K562 (cell line): ENCODE results near the gene C6orf89. TPM values are rescaled to one million over a fixed set of nuclear protein-coding genes. Genes with fewer than 3 reads are reported as not detected.
A peak's percentile ranks its signal among the peaks of the same experiment; 100 is the strongest.

Experiments
- ATAC-seq: fragments of 200-7000 bp; cut with Tn5 transposase; 3 replicates; pipeline ENCODE4 v1.9.1; 2020; ENCODE audit warnings: moderate library complexity
- BruUV-seq: library from RNA; stranded (reverse); fragments of 400-500 nt; replicated peaks from 2 replicates; lab custom pipeline; 2021; lab: Mats Ljungman, UMichigan
- CTCF ChIA-PET: fragments of 300-600 bp; formaldehyde crosslinking; extraction: SDS; loops from one replicate; lab custom pipeline; 2021; ENCODE audit warnings: low intra/inter-chr PET ratio; lab: Yijun Ruan, JAX
- POLR2A ChIA-PET: fragments of 300-600, 350-650 bp; sonication (Branson Sonifier 250); formaldehyde crosslinking; extraction: SDS; loops from one replicate; lab custom pipeline; 2021; ENCODE audit warnings: antibody characterized with exemption, inconsistent platforms; lab: Yijun Ruan, JAX
- DNase-seq, 4 experiments: peaks; one replicate each; pipeline versions ENCODE4 v3.0.0 to v3.0.0-alpha.2; 2011 to 2018; ENCODE audit warnings: low spot score in 3 of 4, mixed read lengths in 3 of 4; ENCODE audit errors: extremely low read depth in 1 of 4
- FAIRE-seq: peaks from 2 replicates; lab custom pipeline; 2011; peaks lifted over from hg19 to GRCh38; lab: Jason Lieb, UNC
- H2AFZ ChIP-seq: 2 replicates; pipeline ENCODE4 v1.6.0; 2011; ENCODE audit warnings: low read depth, low read length, control low read depth, inconsistent platforms
- H3K27ac ChIP-seq: fragments of 200-600 bp; 3 replicates; pipeline ENCODE4 v1.8.0; 2011; ENCODE audit warnings: low read depth, mild to moderate bottlenecking, control low read depth, inconsistent platforms, low read length, moderate library complexity, mixed read lengths; ENCODE audit errors: extremely low read depth
- H3K27me3 ChIP-seq, 2 experiments: fragments of 300-600 bp in 1 of 2; 2 replicates in 1 of 2; 3 replicates in 1 of 2; pipeline versions ENCODE4 v1.6.0 to v1.8.0; 2011; ENCODE audit warnings: inconsistent platforms in 2 of 2, low read length in 2 of 2, mild to moderate bottlenecking in 1 of 2, mixed read lengths in 1 of 2, moderate library complexity in 1 of 2; ENCODE audit not compliant: control insufficient read depth in 2 of 2, insufficient read depth in 2 of 2
- H3K36me3 ChIP-seq: fragments of 300-600 bp; 3 replicates; pipeline ENCODE4 v1.8.0; 2011; ENCODE audit warnings: mild to moderate bottlenecking, low read length, inconsistent platforms; ENCODE audit not compliant: control insufficient read depth, insufficient read depth
- H3K4me1 ChIP-seq, 2 experiments: fragments of 200-600 bp in 1 of 2; replicated peaks in 1 of 2; 2 replicates in 1 of 2; 3 replicates in 1 of 2; pipeline versions ENCODE4 v1.5.1 to v1.8.0; 2011; ENCODE audit warnings: inconsistent platforms in 2 of 2, low read length in 2 of 2, mild to moderate bottlenecking in 1 of 2, mixed read lengths in 1 of 2, moderate library complexity in 1 of 2; ENCODE audit not compliant: control insufficient read depth in 2 of 2, insufficient read depth in 2 of 2
- H3K4me2 ChIP-seq: 2 replicates; pipeline ENCODE4 v1.6.1; 2011; ENCODE audit warnings: low read length, control low read depth, inconsistent platforms, mixed read lengths; ENCODE audit not compliant: insufficient read depth
- H3K4me3 ChIP-seq: fragments of 200-600 bp; sonication (generic), shearing (Covaris generic); 2 replicates; pipeline ENCODE4 v1.5.1; 2016; ENCODE audit warnings: control low read depth, inconsistent platforms
- H3K79me2 ChIP-seq: fragments of 200-600 bp; 3 replicates; pipeline ENCODE4 v1.8.0; 2011; ENCODE audit warnings: low read length, inconsistent platforms; ENCODE audit not compliant: control insufficient read depth, insufficient read depth
- H3K9ac ChIP-seq, 2 experiments: 2 replicates each; pipeline versions ENCODE4 v1.6.0 to v1.6.1; 2011; ENCODE audit warnings: low read depth in 2 of 2, low read length in 2 of 2, control low read depth in 1 of 2, inconsistent platforms in 1 of 2, mild to moderate bottlenecking in 1 of 2, mixed read lengths in 1 of 2; ENCODE audit not compliant: insufficient read depth in 1 of 2
- H3K9me1 ChIP-seq: one replicate; pipeline ENCODE4 v1.6.0; 2011; ENCODE audit warnings: inconsistent platforms, mild to moderate bottlenecking, low read length, moderate library complexity; ENCODE audit not compliant: control insufficient read depth, insufficient read depth
- H3K9me3 ChIP-seq: replicated peaks from 2 replicates; pipeline ENCODE4 v1.5.1; 2011; ENCODE audit warnings: low read depth, low read length, inconsistent platforms; ENCODE audit not compliant: control insufficient read depth, insufficient read depth
- H4K20me1 ChIP-seq: replicated peaks from 2 replicates; pipeline ENCODE4 v1.6.1; 2011; ENCODE audit warnings: low read length, inconsistent platforms, mixed read lengths; ENCODE audit not compliant: control insufficient read depth, insufficient read depth
- BRCA1 ChIP-seq, 2 experiments: fragments of 450-650 bp in 1 of 2; sonication (generic) in 1 of 2; formaldehyde crosslinking in 1 of 2; IDR thresholded peaks; 2 replicates each; pipeline versions ENCODE4 v1.5.0 to v1.6.1; 2017 to 2020; ENCODE audit warnings: mild to moderate bottlenecking in 1 of 2, missing genetic modification reagents in 1 of 2
- FIP1L1 ChIP-seq: fragments of 200-400 bp; formaldehyde crosslinking; IDR thresholded peaks from 2 replicates; pipeline ENCODE4 v1.6.1; 2018; ENCODE audit warnings: mild to moderate bottlenecking, low read depth, low read length; ENCODE audit not compliant: poor library complexity, severe bottlenecking
- NCOA4 ChIP-seq: fragments of 450-650 bp; IDR thresholded peaks from 2 replicates; pipeline ENCODE4 v1.6.1; 2018; ENCODE audit warnings: mild to moderate bottlenecking; ENCODE audit not compliant: partially characterized antibody
- RBM15 ChIP-seq: fragments of 200-400 bp; formaldehyde crosslinking; IDR thresholded peaks from 2 replicates; pipeline ENCODE4 v1.6.1; 2018; ENCODE audit warnings: mild to moderate bottlenecking, low read length, moderate library complexity; ENCODE audit not compliant: insufficient read depth
- ZNF253 ChIP-seq: fragments of 250-450 bp; sonication (Bioruptor Pico); conservative IDR thresholded peaks from 2 replicates; pipeline ENCODE4 v1.6.1; 2021; ENCODE audit warnings: mild to moderate bottlenecking
- ZNF583 ChIP-seq: fragments of 250-450 bp; sonication (Bioruptor Pico); IDR thresholded peaks from 2 replicates; pipeline ENCODE4 v1.4.0; 2020
- WGBS: fragments of 100-300 bp; shearing (Covaris generic); methylation state at CpG from one replicate; pipeline ENCODE4 v1.1.6; 2016; ENCODE audit warnings: low coverage, mixed read lengths; ENCODE audit not compliant: insufficient coverage; ENCODE audit errors: missing lambda C conversion rate; 5-methylcytosine and 5-hydroxymethylcytosine counted together
- in situ Hi-C: fragments of 300-500 bp; cut with MboI; formaldehyde crosslinking; loops from 4 replicates; pipeline ENCODE4 v1.15.0; 2018; ENCODE audit warnings: inconsistent platforms, mixed read lengths
- intact Hi-C: fragments of 100-400 bp; cut with micrococcal nuclease; formaldehyde crosslinking; loops from 2 replicates; pipeline ENCODE4 v1.14.2; 2022
- polyA plus RNA-seq, 8 experiments: library from polyadenylated mRNA; depleted of rRNA in 4 of 8; stranded (reverse) in 5 of 8; unstranded in 3 of 8; fragments of >200 nt; fragmentation: Nextera tagmentation in 2 of 8; fragmentation: Illumina TruSeq in 1 of 8; extraction: Ambion mirVana in 2 of 8; extraction: Trizol in 1 of 8; gene quantifications; 2 replicates each; pipeline versions ENCODE4 v1.2.1 to v1.2.3, GENCODE V29; 2011 to 2014; ENCODE audit warnings: inconsistent platforms in 1 of 8, missing spikeins in 1 of 8
- total RNA-seq, 7 experiments: library from RNA; depleted of rRNA in 6 of 7; stranded (reverse); fragments of >200 nt in 6 of 7; fragmentation: Illumina TruSeq in 2 of 7; extraction: Trizol in 2 of 7; gene quantifications; 2 replicates each; pipeline versions ENCODE4 v1.2.1 to v1.2.3, GENCODE V29; 2011 to 2021; ENCODE audit warnings: low replicate concordance in 1 of 7
- TF ChIP-seq, protein P1 (sequence below): sonication (generic); formaldehyde crosslinking; IDR thresholded peaks from 2 replicates; pipeline ENCODE4 v1.8.0; 2023; ENCODE audit warnings: missing genetic modification reagents, mild to moderate bottlenecking, borderline replicate concordance
- TF ChIP-seq, protein P2 (sequence below): fragments of 450-650 bp; IDR thresholded peaks from 2 replicates; pipeline ENCODE4 v1.6.1; 2017; ENCODE audit warnings: antibody characterized with exemption, mild to moderate bottlenecking
- TF ChIP-seq, protein P3 (sequence below): IDR thresholded peaks from 2 replicates; pipeline ENCODE4 v1.6.1; 2011; ENCODE audit not compliant: insufficient read length; ENCODE audit errors: extremely low read depth
- TF ChIP-seq, protein P4 (sequence below): sonication (generic); formaldehyde crosslinking; IDR thresholded peaks from 2 replicates; pipeline ENCODE4 v1.8.1; 2022; ENCODE audit warnings: missing genetic modification reagents

Gene C6orf89
- total and polyA plus RNA-seq, 9 of the 15 experiments (the other 6 are each of a cell fraction or from before 2014, with no cell fraction given) = 35.2 to 111 (median 58.5) TPM

DNA sequence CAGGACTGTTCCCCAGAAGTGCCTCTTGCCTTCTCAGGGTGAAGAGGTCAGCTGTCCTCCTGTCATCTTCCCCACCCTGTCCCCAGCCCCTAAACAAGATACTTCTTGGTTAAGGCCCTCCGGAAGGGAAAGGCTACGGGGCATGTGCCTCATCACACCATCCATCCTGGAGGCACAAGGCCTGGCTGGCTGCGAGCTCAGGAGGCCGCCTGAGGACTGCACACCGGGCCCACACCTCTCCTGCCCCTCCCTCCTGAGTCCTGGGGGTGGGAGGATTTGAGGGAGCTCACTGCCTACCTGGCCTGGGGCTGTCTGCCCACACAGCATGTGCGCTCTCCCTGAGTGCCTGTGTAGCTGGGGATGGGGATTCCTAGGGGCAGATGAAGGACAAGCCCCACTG, 78.6 kb downstream of the C6orf89 start:
- no TSS peak for BruUV-seq
- CTCF ChIA-PET = no interaction called here
- POLR2A ChIA-PET = interaction anchor here (0.6 to 0.9 kb wide), 5 partner anchors 9 to 769 kb away, joined by 3 read pairs; no protein-coding TSS in a partner anchor
- in situ Hi-C loops (no loop called here), intact Hi-C loops (no loop called here)
- Histone ChIP-seq H2AFZ (no peak overlapping the region), H3K9me3 (no peaks in the 10 kb centered on the region), H3K4me1 (peaks cover 20 to 49% of the 10 kb centered on the region in 2 experiments; a peak in 4 of 5 replicates), H3K4me2 (no peak overlapping the region), H4K20me1 (peaks cover 16% of the 10 kb centered on the region; the same call in 1 of the 2 replicates), H3K27me3 (peaks cover 0 to 4% of the 10 kb centered on the region in 2 experiments; a peak in 1 of 5 replicates), H3K27ac (no peak overlapping the region), H3K79me2 (no peaks in the 10 kb centered on the region), H3K36me3 (peaks cover 23% of the 10 kb centered on the region), H3K9me1 (no peaks in the 10 kb centered on the region), H3K4me3 (no peak overlapping the region), H3K9ac (peak overlapping the region in 1 of 2 experiments; percentile 47; a peak in 2 of 4 replicates)
- DNase-seq = no peak
- 68% methylated on average over 6 of the region's 6 CpGs for WGBS
- no peak for ATAC-seq
- no peak for FAIRE-seq
- TF ChIP-seq, protein P1, sequence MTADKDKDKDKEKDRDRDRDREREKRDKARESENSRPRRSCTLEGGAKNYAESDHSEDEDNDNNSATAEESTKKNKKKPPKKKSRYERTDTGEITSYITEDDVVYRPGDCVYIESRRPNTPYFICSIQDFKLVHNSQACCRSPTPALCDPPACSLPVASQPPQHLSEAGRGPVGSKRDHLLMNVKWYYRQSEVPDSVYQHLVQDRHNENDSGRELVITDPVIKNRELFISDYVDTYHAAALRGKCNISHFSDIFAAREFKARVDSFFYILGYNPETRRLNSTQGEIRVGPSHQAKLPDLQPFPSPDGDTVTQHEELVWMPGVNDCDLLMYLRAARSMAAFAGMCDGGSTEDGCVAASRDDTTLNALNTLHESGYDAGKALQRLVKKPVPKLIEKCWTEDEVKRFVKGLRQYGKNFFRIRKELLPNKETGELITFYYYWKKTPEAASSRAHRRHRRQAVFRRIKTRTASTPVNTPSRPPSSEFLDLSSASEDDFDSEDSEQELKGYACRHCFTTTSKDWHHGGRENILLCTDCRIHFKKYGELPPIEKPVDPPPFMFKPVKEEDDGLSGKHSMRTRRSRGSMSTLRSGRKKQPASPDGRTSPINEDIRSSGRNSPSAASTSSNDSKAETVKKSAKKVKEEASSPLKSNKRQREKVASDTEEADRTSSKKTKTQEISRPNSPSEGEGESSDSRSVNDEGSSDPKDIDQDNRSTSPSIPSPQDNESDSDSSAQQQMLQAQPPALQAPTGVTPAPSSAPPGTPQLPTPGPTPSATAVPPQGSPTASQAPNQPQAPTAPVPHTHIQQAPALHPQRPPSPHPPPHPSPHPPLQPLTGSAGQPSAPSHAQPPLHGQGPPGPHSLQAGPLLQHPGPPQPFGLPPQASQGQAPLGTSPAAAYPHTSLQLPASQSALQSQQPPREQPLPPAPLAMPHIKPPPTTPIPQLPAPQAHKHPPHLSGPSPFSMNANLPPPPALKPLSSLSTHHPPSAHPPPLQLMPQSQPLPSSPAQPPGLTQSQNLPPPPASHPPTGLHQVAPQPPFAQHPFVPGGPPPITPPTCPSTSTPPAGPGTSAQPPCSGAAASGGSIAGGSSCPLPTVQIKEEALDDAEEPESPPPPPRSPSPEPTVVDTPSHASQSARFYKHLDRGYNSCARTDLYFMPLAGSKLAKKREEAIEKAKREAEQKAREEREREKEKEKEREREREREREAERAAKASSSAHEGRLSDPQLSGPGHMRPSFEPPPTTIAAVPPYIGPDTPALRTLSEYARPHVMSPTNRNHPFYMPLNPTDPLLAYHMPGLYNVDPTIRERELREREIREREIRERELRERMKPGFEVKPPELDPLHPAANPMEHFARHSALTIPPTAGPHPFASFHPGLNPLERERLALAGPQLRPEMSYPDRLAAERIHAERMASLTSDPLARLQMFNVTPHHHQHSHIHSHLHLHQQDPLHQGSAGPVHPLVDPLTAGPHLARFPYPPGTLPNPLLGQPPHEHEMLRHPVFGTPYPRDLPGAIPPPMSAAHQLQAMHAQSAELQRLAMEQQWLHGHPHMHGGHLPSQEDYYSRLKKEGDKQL = no peak
- no peak for TF ChIP-seq BRCA1 (IDR thresholded peaks at IDR 0.05)
- TF ChIP-seq BRCA1 (CRISPR knock-in tag; IDR thresholded peaks at IDR 0.05) = no peak
- TF ChIP-seq, protein P2, sequence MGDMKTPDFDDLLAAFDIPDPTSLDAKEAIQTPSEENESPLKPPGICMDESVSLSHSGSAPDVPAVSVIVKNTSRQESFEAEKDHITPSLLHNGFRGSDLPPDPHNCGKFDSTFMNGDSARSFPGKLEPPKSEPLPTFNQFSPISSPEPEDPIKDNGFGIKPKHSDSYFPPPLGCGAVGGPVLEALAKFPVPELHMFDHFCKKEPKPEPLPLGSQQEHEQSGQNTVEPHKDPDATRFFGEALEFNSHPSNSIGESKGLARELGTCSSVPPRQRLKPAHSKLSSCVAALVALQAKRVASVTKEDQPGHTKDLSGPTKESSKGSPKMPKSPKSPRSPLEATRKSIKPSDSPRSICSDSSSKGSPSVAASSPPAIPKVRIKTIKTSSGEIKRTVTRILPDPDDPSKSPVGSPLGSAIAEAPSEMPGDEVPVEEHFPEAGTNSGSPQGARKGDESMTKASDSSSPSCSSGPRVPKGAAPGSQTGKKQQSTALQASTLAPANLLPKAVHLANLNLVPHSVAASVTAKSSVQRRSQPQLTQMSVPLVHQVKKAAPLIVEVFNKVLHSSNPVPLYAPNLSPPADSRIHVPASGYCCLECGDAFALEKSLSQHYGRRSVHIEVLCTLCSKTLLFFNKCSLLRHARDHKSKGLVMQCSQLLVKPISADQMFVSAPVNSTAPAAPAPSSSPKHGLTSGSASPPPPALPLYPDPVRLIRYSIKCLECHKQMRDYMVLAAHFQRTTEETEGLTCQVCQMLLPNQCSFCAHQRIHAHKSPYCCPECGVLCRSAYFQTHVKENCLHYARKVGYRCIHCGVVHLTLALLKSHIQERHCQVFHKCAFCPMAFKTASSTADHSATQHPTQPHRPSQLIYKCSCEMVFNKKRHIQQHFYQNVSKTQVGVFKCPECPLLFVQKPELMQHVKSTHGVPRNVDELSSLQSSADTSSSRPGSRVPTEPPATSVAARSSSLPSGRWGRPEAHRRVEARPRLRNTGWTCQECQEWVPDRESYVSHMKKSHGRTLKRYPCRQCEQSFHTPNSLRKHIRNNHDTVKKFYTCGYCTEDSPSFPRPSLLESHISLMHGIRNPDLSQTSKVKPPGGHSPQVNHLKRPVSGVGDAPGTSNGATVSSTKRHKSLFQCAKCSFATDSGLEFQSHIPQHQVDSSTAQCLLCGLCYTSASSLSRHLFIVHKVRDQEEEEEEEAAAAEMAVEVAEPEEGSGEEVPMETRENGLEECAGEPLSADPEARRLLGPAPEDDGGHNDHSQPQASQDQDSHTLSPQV = no peak
- TF ChIP-seq FIP1L1 = no peak
- no peak for TF ChIP-seq RBM15
- TF ChIP-seq, protein P3, sequence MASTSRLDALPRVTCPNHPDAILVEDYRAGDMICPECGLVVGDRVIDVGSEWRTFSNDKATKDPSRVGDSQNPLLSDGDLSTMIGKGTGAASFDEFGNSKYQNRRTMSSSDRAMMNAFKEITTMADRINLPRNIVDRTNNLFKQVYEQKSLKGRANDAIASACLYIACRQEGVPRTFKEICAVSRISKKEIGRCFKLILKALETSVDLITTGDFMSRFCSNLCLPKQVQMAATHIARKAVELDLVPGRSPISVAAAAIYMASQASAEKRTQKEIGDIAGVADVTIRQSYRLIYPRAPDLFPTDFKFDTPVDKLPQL = no peak
- TF ChIP-seq, protein P4, sequence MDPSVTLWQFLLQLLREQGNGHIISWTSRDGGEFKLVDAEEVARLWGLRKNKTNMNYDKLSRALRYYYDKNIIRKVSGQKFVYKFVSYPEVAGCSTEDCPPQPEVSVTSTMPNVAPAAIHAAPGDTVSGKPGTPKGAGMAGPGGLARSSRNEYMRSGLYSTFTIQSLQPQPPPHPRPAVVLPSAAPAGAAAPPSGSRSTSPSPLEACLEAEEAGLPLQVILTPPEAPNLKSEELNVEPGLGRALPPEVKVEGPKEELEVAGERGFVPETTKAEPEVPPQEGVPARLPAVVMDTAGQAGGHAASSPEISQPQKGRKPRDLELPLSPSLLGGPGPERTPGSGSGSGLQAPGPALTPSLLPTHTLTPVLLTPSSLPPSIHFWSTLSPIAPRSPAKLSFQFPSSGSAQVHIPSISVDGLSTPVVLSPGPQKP (CRISPR knock-in tag) = no peak
- TF ChIP-seq ZNF253 (CRISPR knock-in tag) = no peak
- no peak for TF ChIP-seq NCOA4
- TF ChIP-seq ZNF583 (CRISPR knock-in tag) = no peak
